HepG2 (cell line): Measurements from ENCODE around the gene PSMB10.

Experiments used
- ETV5 ChIP-seq: IDR thresholded peaks from 2 replicates; pipeline ENCODE4 v1.6.1; 2018; ENCODE audit warnings: missing biosample characterization, missing genetic modification reagents, inconsistent platforms, borderline replicate concordance
- MZF1 ChIP-seq: sonication (generic); formaldehyde crosslinking; IDR thresholded peaks from 2 replicates; pipeline ENCODE4 v1.8.1; 2023; ENCODE audit warnings: mild to moderate bottlenecking, missing genetic modification reagents, borderline replicate concordance
- PRPF4 ChIP-seq: fragments of 200-400 bp; formaldehyde crosslinking; IDR thresholded peaks from 2 replicates; pipeline ENCODE4 v1.6.1; 2016; ENCODE audit warnings: low read length, low read depth; ENCODE audit not compliant: poor library complexity, severe bottlenecking
- ZKSCAN1 ChIP-seq: fragments of 150-350 bp; IDR thresholded peaks from 2 replicates; pipeline ENCODE4 v1.6.1; 2014; ENCODE audit warnings: low read length
- TF ChIP-seq, protein P1 (sequence below): sonication (generic); formaldehyde crosslinking; IDR thresholded peaks from 2 replicates; pipeline ENCODE4 v1.5.0; 2020; ENCODE audit warnings: missing genetic modification reagents

DNA sequence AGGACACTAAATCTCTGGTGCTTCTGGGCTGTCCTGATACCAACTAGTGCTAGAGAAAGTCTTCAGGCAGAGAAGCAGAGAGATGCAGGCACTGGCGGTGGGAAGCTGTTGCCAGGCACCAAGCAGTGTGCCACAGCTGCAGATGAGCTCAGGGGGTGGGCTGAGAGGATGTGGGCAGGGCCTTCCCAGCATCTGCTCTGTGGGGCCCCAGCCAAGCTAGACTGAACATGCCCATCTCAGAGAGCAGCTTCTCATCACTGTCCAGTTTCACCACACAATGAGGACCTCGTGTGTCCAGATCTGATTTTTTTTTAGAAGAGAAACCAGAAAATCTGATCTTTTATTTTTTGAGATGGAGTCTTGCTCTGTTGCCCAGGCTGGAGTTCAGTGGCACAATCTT lies 26.5 kb downstream of the PSMB10 start:
- TF ChIP-seq, protein P1, sequence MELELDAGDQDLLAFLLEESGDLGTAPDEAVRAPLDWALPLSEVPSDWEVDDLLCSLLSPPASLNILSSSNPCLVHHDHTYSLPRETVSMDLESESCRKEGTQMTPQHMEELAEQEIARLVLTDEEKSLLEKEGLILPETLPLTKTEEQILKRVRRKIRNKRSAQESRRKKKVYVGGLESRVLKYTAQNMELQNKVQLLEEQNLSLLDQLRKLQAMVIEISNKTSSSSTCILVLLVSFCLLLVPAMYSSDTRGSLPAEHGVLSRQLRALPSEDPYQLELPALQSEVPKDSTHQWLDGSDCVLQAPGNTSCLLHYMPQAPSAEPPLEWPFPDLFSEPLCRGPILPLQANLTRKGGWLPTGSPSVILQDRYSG = no peak
- TF ChIP-seq MZF1 (CRISPR knock-in tag) (no peak), ZKSCAN1 (no peak), ETV5 (CRISPR knock-in tag) (no peak), PRPF4 (no peak)
